SH-SY5Y (cell line): Measurements from ENCODE around the gene NUDT7.

Experiments used
- GATA2 ChIP-seq: IDR thresholded peaks from 2 replicates; pipeline ENCODE4 v1.6.1; 2011; ENCODE audit warnings: mild to moderate bottlenecking, low read depth, low read length
- GATA3 ChIP-seq: IDR thresholded peaks from 2 replicates; pipeline ENCODE4 v1.6.1; 2011; ENCODE audit warnings: low read depth, mild to moderate bottlenecking, low read length, moderate library complexity

GRCh38 chr16:77786186-77786847, 64.0 kb downstream of the NUDT7 start:
- TF ChIP-seq GATA2 (no peak), GATA3 (no peak)
